Natural killer cell (primary cell): Measurements from ENCODE around the gene CMIP. TPM values are rescaled to one million over a fixed set of nuclear protein-coding genes. Genes with fewer than 3 reads are reported as not detected.

Experiments
- ATAC-seq, 3 donors: fragments of 150-1000 bp in 2 of 3; fragments of 200-7000 bp in 1 of 3; cut with Tn5 transposase; 1 replicate in 1 of 3; 2 replicates in 2 of 3; pipeline ENCODE4 v1.10.0; 2021; ENCODE audit warnings: mild to moderate bottlenecking in 2 of 3, moderate library complexity in 2 of 3
- DNase-seq, 2 donors: peaks; one replicate each; pipeline versions ENCODE4 v3.0.0 to v3.0.0-alpha.2; 2013 to 2021; ENCODE audit warnings: mixed read lengths in 1 of 2
- H3K27ac ChIP-seq: one replicate; pipeline ENCODE4 v1.5.1; 2013; ENCODE audit warnings: mild to moderate bottlenecking, low read length
- H3K27me3 ChIP-seq: one replicate; pipeline ENCODE4 v1.6.1; 2013; ENCODE audit warnings: low read length; ENCODE audit not compliant: control insufficient read depth, insufficient read depth
- H3K36me3 ChIP-seq: one replicate; pipeline ENCODE4 v1.6.1; 2013; ENCODE audit warnings: low read length; ENCODE audit not compliant: control insufficient read depth, insufficient read depth
- H3K4me1 ChIP-seq: one replicate; pipeline ENCODE4 v1.6.1; 2013; ENCODE audit warnings: low read length; ENCODE audit not compliant: control insufficient read depth, insufficient read depth
- H3K4me3 ChIP-seq: one replicate; pipeline ENCODE4 v1.5.1; 2013; ENCODE audit warnings: low read length
- H3K9me3 ChIP-seq: one replicate; pipeline ENCODE4 v1.6.1; 2013; ENCODE audit warnings: low read length; ENCODE audit not compliant: control insufficient read depth, insufficient read depth
- H3K27ac Mint-ChIP-seq, 2 donors: one replicate each; pipeline ENCODE4 v1.8.0; 2022; ENCODE audit warnings: mild to moderate bottlenecking in 2 of 2, mixed read lengths in 2 of 2, moderate library complexity in 1 of 2
- H3K27me3 Mint-ChIP-seq, 2 donors: one replicate each; pipeline ENCODE4 v1.8.0; 2022; ENCODE audit warnings: low read depth in 2 of 2, mixed read lengths in 2 of 2
- H3K36me3 Mint-ChIP-seq: one replicate; pipeline ENCODE4 v1.8.0; 2022; ENCODE audit warnings: mixed read lengths
- H3K4me1 Mint-ChIP-seq, 2 donors: one replicate each; pipeline ENCODE4 v1.8.0; 2022; ENCODE audit warnings: mixed read lengths in 2 of 2
- H3K4me3 Mint-ChIP-seq: one replicate; pipeline ENCODE4 v1.8.0; 2022; ENCODE audit warnings: mild to moderate bottlenecking, moderate library complexity, mixed read lengths
- H3K9me3 Mint-ChIP-seq, 2 donors: one replicate each; pipeline ENCODE4 v1.8.0; 2022; ENCODE audit warnings: mixed read lengths in 2 of 2
- CTCF ChIP-seq: fragments of 200-600 bp; IDR thresholded peaks from one replicate; pipeline ENCODE4 v1.8.0; 2022; ENCODE audit warnings: antibody characterized with exemption
- WGBS: methylation state at CpG from one replicate; pipeline ENCODE4 v1.1.7; 2013; ENCODE audit warnings: missing lambda C conversion rate; ENCODE audit not compliant: insufficient coverage; 5-methylcytosine and 5-hydroxymethylcytosine counted together
- intact Hi-C: fragments of 100-400 bp; cut with micrococcal nuclease; formaldehyde crosslinking; loops from one replicate; pipeline ENCODE4 v1.14.2; 2022
- total RNA-seq, 4 donors: library from RNA; stranded (reverse); fragments of 120-200 nt in 1 of 4; gene quantifications; one replicate each; pipeline versions ENCODE4 v1.2.3 to v1.2.4, GENCODE V29; 2013 to 2022

The CMIP gene
- total RNA-seq, 3 donors from 2014 or later (not counting 1 experiment from before 2014, with no cell fraction given), result 88.2 to 115 (median 91.5) TPM

- Histone ChIP-seq H3K27me3 (no peaks in the 10 kb centered on the region), H3K36me3 (no peaks in the 10 kb centered on the region), H3K4me3 (no peak overlapping the region), H3K27ac (no peak overlapping the region), H3K9me3 (no peaks in the 10 kb centered on the region), H3K4me1 (peaks cover 59% of the 10 kb centered on the region)
- TF ChIP-seq CTCF, result no peak
- intact Hi-C loops, result loop anchor here (5.0 kb wide), 1 partner anchor 33 kb away; no protein-coding TSS in a partner anchor
- Mint-ChIP-seq H3K4me3 (no peak overlapping the region), H3K4me1 (peaks cover 73 to 76% of the 10 kb centered on the region in 2 donors), H3K36me3 (no peaks in the 10 kb centered on the region), H3K9me3 (no peaks in the 10 kb centered on the region), H3K27ac (peak overlapping the region; percentile 70 to 82), H3K27me3 (no peaks in the 10 kb centered on the region)
- DNase-seq (no peak), ATAC-seq (no peak)
- 88% methylated on average over 2 of the region's 3 CpGs for WGBS
Observed at GRCh38 chr16:81555660-81556059, 111.1 kb downstream of the CMIP start.

GRCh38 chr16:81556715-81557284, 112.2 kb downstream of the CMIP start:
- H3K27me3 Mint-ChIP-seq, result no peaks in the 10 kb centered on the region

GRCh38 chr16:81558077-81558443, 113.5 kb downstream of the CMIP start:
- TF ChIP-seq CTCF, result no peak

More at GRCh38 chr16:81556715-81557284, 112.2 kb downstream of the CMIP start:
- peaks cover 53% of the 10 kb centered on the region for H3K4me1 ChIP-seq
- no peak overlapping the region for H3K4me3 ChIP-seq
- no peaks in the 10 kb centered on the region for H3K9me3 ChIP-seq
- H3K27me3 ChIP-seq, result no peaks in the 10 kb centered on the region
- ATAC-seq, result peak in 2 of 3 donors; percentile 68 to 71
- H3K27ac Mint-ChIP-seq, result peak overlapping the region; percentile 70 to 82
- no peaks in the 10 kb centered on the region for H3K36me3 Mint-ChIP-seq
- H3K4me3 Mint-ChIP-seq, result peak overlapping the region; percentile 41
- no peak for TF ChIP-seq CTCF
- H3K9me3 Mint-ChIP-seq, result no peaks in the 10 kb centered on the region
- H3K4me1 Mint-ChIP-seq, result peaks cover 71 to 76% of the 10 kb centered on the region in 2 donors
- no peak overlapping the region for H3K27ac ChIP-seq
- H3K36me3 ChIP-seq, result no peaks in the 10 kb centered on the region
- no peak for DNase-seq
- intact Hi-C loops, result loop anchor here (5.0 kb wide), 1 partner anchor 34 kb away; no protein-coding TSS in a partner anchor
- 84% methylated on average over 12 of the region's 13 CpGs for WGBS

More at GRCh38 chr16:81558077-81558443, 113.5 kb downstream of the CMIP start:
- Mint-ChIP-seq H3K4me3 (no peak overlapping the region), H3K27me3 (no peaks in the 10 kb centered on the region), H3K9me3 (no peaks in the 10 kb centered on the region), H3K36me3 (no peaks in the 10 kb centered on the region), H3K27ac (peak overlapping the region; percentile 51 to 70), H3K4me1 (peaks cover 64 to 67% of the 10 kb centered on the region in 2 donors)
- intact Hi-C loops, result loop anchor here (2.0 to 5.0 kb wide), 2 partner anchors 13 to 36 kb away; no protein-coding TSS in a partner anchor
- H3K36me3 ChIP-seq, result no peaks in the 10 kb centered on the region
- no peaks in the 10 kb centered on the region for H3K27me3 ChIP-seq
- no peak for ATAC-seq
- H3K9me3 ChIP-seq, result no peaks in the 10 kb centered on the region
- H3K4me1 ChIP-seq, result peaks cover 41% of the 10 kb centered on the region
- 94% methylated on average over 15 of the region's 15 CpGs for WGBS
- H3K4me3 ChIP-seq, result no peak overlapping the region
- no peak overlapping the region for H3K27ac ChIP-seq
- DNase-seq, result no peak
